B cell (primary cell): ENCODE measurements around the gene TMC7.

ENCODE experiments used
- EZH2 ChIP-seq: IDR thresholded peaks from 2 replicates; pipeline ENCODE4 v1.6.1; 2012; ENCODE audit warnings: borderline replicate concordance, low read depth, mild to moderate bottlenecking, moderate library complexity, low read length; ENCODE audit not compliant: insufficient read depth, poor library complexity, severe bottlenecking
- TF ChIP-seq, protein P1 (sequence below): fragments of 200-600 bp; IDR thresholded peaks from one replicate; pipeline ENCODE4 v1.8.0; 2022; ENCODE audit warnings: antibody characterized with exemption, mild to moderate bottlenecking

DNA sequence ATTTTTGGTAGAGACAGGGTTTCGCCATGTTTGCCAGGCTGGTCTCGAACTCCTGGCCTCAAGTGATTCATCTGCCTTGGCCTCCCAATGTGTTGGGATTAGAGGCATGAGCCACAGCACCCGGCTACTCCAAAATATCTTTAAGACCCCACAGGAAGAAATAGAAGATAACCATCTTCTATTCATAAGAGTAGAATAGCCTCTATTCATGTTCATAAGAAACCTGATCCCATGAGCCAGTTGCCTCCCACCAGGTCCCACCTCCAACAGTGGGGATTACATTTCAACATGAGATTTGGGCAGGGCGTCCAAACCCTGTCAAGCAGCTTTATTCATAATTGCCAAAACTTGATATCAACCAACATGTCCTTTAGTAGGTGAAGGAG, 13.9 kb upstream of the TMC7 start:
- TF ChIP-seq, protein P1, sequence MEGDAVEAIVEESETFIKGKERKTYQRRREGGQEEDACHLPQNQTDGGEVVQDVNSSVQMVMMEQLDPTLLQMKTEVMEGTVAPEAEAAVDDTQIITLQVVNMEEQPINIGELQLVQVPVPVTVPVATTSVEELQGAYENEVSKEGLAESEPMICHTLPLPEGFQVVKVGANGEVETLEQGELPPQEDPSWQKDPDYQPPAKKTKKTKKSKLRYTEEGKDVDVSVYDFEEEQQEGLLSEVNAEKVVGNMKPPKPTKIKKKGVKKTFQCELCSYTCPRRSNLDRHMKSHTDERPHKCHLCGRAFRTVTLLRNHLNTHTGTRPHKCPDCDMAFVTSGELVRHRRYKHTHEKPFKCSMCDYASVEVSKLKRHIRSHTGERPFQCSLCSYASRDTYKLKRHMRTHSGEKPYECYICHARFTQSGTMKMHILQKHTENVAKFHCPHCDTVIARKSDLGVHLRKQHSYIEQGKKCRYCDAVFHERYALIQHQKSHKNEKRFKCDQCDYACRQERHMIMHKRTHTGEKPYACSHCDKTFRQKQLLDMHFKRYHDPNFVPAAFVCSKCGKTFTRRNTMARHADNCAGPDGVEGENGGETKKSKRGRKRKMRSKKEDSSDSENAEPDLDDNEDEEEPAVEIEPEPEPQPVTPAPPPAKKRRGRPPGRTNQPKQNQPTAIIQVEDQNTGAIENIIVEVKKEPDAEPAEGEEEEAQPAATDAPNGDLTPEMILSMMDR: no peak
- no peak for TF ChIP-seq EZH2
